Measurements from ENCODE around the gene GPALPP1.

GRCh38 chr13:45060062-45060461, 70.7 kb downstream of the GPALPP1 start:
- TF ChIP-seq CTCF (conservative IDR thresholded peaks at IDR 0.05; ENCODE audit: low read depth, low read length) (no peak), EZH2 (IDR thresholded peaks at IDR 0.05; ENCODE audit: low read length, unreplicated experiment) (no peak)

All from PC-3 (cell line).